ENCODE results near the gene NOSTRIN.

- TF ChIP-seq CTCF (IDR thresholded peaks at IDR 0.05) (no peak), EP300 (IDR thresholded peaks at IDR 0.05) (no peak), POLR2A (IDR thresholded peaks at IDR 0.05) (no peak), POLR2AphosphoS5 (IDR thresholded peaks at IDR 0.05) (no peak)
Measured at GRCh38 chr2:168789776-168790175, 12.7 kb upstream of the NOSTRIN start.

All from gastroesophageal sphincter (tissue), 3 donors.